Measurements from ENCODE around the gene ASCL1. TPM values are rescaled to one million over a fixed set of nuclear protein-coding genes. Genes with fewer than 3 reads are reported as not detected.
A peak's percentile ranks its signal among the peaks of the same experiment; 100 is the strongest.

ASCL1 gene
- total and polyA plus RNA-seq, 2 of the 13 experiments (the other 11 are each of a cell fraction or from before 2014, with no cell fraction given), result not detected

DNA sequence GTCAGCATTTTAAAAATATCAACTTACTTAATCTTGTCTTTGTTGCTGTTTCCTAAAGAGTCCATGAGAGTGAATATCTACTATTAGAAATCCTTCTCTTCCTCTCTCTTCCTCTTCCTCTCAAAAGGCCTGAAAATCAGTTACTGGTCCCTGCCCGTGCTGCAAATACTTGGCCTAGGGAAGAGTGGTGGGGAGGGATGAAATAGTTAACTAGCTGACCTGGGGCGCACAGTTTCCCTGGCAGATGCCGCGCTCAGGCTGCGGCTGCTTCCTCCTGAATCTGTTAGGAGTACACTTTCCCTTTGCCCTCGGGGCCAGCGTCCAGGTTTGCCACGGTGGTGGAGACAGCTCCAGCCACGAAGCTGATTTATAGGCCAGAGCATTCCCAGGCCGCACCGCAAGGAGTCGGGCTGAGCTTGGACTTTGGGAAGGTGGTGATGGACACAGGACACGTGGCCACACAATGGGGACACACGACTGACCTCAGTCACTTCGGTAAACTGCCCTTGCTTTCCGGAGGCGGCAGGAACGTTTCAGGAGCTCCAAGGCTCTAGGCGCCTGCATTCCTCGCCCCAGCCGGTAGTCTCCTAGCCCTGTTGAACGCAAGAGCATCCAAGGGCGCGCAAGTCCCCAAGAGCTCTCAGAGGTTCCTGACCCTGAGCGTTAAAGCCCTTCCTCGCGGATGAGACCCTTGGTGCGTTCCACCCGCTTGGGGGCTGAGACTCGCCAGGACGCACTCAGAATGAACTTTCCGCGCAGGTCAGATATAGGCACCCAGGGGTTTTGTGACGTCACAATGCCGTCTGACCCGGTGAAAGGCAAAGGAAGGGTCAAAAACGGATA is 7.1 kb upstream of the ASCL1 start (continued):
- TF ChIP-seq ZNF839 (CRISPR knock-in tag; IDR thresholded peaks at IDR 0.05; ENCODE audit: borderline replicate concordance) (no peak), PHF20 (CRISPR knock-in tag; IDR thresholded peaks at IDR 0.05) (no peak), ZNF225 (CRISPR knock-in tag; IDR thresholded peaks at IDR 0.05) (no peak), EP300 (IDR thresholded peaks at IDR 0.05; ENCODE audit: low read depth in 2 of 2, low read length in 2 of 2) (0 out of 4 replicates have a peak, but pooled peaks of 1 of the 2 experiments have one; percentile 12), EP300 (CRISPR knock-in tag; IDR thresholded peaks at IDR 0.05; ENCODE audit: borderline replicate concordance) (no peak), ZNF333 (CRISPR knock-in tag; IDR thresholded peaks at IDR 0.05; ENCODE audit: borderline replicate concordance) (no peak), SALL2 (CRISPR knock-in tag; IDR thresholded peaks at IDR 0.05) (no peak), ZFP82 (CRISPR knock-in tag; IDR thresholded peaks at IDR 0.05; ENCODE audit: borderline replicate concordance) (no peak), ZNF180 (CRISPR knock-in tag; IDR thresholded peaks at IDR 0.05; ENCODE audit: borderline replicate concordance, low read depth) (no peak), THAP11 (CRISPR knock-in tag; IDR thresholded peaks at IDR 0.05) (0 out of 2 replicates have a peak, but pooled peaks have one; percentile 39), ZNF205 (CRISPR knock-in tag; IDR thresholded peaks at IDR 0.05) (no peak), EZH2 (conservative IDR thresholded peaks at IDR 0.05; ENCODE audit: low read depth, low read length) (no peak), SRSF4 (IDR thresholded peaks at IDR 0.05; ENCODE audit: low read depth, low read length, poor library complexity, severe bottlenecking) (no peak), ZNF451 (CRISPR knock-in tag; IDR thresholded peaks at IDR 0.05) (no peak), ZNF569 (CRISPR knock-in tag; IDR thresholded peaks at IDR 0.05; ENCODE audit: borderline replicate concordance) (no peak), ZFP36L2 (CRISPR knock-in tag; IDR thresholded peaks at IDR 0.05) (no peak), EHMT2 (IDR thresholded peaks at IDR 0.05; ENCODE audit: borderline replicate concordance, low read depth, low read length) (no peak), RFX5 (IDR thresholded peaks at IDR 0.05; ENCODE audit: low read depth, low read length) (no peak), ZKSCAN1 (IDR thresholded peaks at IDR 0.05; ENCODE audit: low read length) (no peak), ZSCAN22 (CRISPR knock-in tag; IDR thresholded peaks at IDR 0.05) (no peak), SNRNP70 (IDR thresholded peaks at IDR 0.05; ENCODE audit: low read depth, low read length) (no peak), BORCS8-MEF2B (CRISPR knock-in tag; IDR thresholded peaks at IDR 0.05) (0 out of 2 replicates have a peak, but pooled peaks have one; percentile 42), ZNF329 (CRISPR knock-in tag; IDR thresholded peaks at IDR 0.05; ENCODE audit: low read depth) (0 out of 2 replicates have a peak, but pooled peaks have one; percentile 26), ZNF614 (CRISPR knock-in tag; IDR thresholded peaks at IDR 0.05; ENCODE audit: borderline replicate concordance) (no peak), ZSCAN20 (CRISPR knock-in tag; IDR thresholded peaks at IDR 0.05; ENCODE audit: borderline replicate concordance) (no peak)
- TF ChIP-seq, protein P1, sequence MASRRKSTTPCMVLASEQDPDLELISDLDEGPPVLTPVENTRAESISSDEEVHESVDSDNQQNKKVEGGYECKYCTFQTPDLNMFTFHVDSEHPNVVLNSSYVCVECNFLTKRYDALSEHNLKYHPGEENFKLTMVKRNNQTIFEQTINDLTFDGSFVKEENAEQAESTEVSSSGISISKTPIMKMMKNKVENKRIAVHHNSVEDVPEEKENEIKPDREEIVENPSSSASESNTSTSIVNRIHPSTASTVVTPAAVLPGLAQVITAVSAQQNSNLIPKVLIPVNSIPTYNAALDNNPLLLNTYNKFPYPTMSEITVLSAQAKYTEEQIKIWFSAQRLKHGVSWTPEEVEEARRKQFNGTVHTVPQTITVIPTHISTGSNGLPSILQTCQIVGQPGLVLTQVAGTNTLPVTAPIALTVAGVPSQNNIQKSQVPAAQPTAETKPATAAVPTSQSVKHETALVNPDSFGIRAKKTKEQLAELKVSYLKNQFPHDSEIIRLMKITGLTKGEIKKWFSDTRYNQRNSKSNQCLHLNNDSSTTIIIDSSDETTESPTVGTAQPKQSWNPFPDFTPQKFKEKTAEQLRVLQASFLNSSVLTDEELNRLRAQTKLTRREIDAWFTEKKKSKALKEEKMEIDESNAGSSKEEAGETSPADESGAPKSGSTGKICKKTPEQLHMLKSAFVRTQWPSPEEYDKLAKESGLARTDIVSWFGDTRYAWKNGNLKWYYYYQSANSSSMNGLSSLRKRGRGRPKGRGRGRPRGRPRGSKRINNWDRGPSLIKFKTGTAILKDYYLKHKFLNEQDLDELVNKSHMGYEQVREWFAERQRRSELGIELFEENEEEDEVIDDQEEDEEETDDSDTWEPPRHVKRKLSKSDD (CRISPR knock-in tag; IDR thresholded peaks at IDR 0.05; ENCODE audit: low read depth), result 0 out of 2 replicates have a peak, but pooled peaks have one; percentile 21
- TF ChIP-seq, protein P2, sequence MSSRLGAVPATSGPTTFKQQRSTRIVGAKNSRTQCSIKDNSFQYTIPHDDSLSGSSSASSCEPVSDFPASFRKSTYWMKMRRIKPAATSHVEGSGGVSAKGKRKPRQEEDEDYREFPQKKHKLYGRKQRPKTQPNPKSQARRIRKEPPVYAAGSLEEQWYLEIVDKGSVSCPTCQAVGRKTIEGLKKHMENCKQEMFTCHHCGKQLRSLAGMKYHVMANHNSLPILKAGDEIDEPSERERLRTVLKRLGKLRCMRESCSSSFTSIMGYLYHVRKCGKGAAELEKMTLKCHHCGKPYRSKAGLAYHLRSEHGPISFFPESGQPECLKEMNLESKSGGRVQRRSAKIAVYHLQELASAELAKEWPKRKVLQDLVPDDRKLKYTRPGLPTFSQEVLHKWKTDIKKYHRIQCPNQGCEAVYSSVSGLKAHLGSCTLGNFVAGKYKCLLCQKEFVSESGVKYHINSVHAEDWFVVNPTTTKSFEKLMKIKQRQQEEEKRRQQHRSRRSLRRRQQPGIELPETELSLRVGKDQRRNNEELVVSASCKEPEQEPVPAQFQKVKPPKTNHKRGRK (CRISPR knock-in tag; IDR thresholded peaks at IDR 0.05), result no peak

Measured in HepG2 (cell line).